Measurements from ENCODE around the gene GSPT2. TPM values are rescaled to one million over a fixed set of nuclear protein-coding genes. Genes with fewer than 3 reads are reported as not detected.
"Not testable (repeated sequence)": the region's sequence is repeated elsewhere in the genome, so short reads cannot be mapped to it uniquely, and the experiment has no call there.

Gene GSPT2
- total RNA-seq: 6.6 and 8.0 TPM in 2 replicates

GRCh38 chrX:51743179-51743957 is at the start of gene GSPT2:
TSS of gene GSPT2 (plus strand) at chrX:51743442. CDS start at chrX:51743627, 185 bp downstream.
- peak; percentile 71 for DNase-seq

GRCh38 chrX:51694254-51694653 is 49.0 kb upstream of the GSPT2 start:
- DNase-seq: no peak

- no peak for DNase-seq
Measured at GRCh38 chrX:51697397-51697796, 45.8 kb upstream of the GSPT2 start.

- not testable (repeated sequence) for DNase-seq
Measured at GRCh38 chrX:51710277-51711164, 32.7 kb upstream of the GSPT2 start, which contains the start of gene CENPVL1. TSS of gene CENPVL1 (plus strand) at chrX:51710512. CDS start at chrX:51710512, 0 bp downstream.

GRCh38 chrX:51712943-51713647 is 30.1 kb upstream of the GSPT2 start:
- DNase-seq: not testable (repeated sequence)

- no peak for DNase-seq
Measured at GRCh38 chrX:51728202-51728601, 15.0 kb upstream of the GSPT2 start.

- DNase-seq: no peak
Measured at GRCh38 chrX:51737091-51737490, 6.2 kb upstream of the GSPT2 start.

- DNase-seq: no peak
Measured at GRCh38 chrX:51742586-51742985, 656 bp upstream of the GSPT2 start.

GRCh38 chrX:51747671-51748070 is 4.4 kb downstream of the GSPT2 start:
- DNase-seq: no peak

GRCh38 chrX:51759055-51759839 is 16.0 kb downstream of the GSPT2 start:
- DNase-seq: no peak

GRCh38 chrX:51760657-51761056 is 17.4 kb downstream of the GSPT2 start:
- no peak for DNase-seq

GRCh38 chrX:51766546-51766945 is 23.3 kb downstream of the GSPT2 start:
- no peak for DNase-seq

GRCh38 chrX:51776851-51777250 is 33.6 kb downstream of the GSPT2 start:
- DNase-seq: no peak

- no peak for DNase-seq
Measured at GRCh38 chrX:51779306-51779705, 36.1 kb downstream of the GSPT2 start.

- DNase-seq: no peak
Measured at GRCh38 chrX:51795136-51795535, 51.9 kb downstream of the GSPT2 start.

Other genes starting within 250 kb of the GSPT2 start
- gene NUDT11, start 246.8 kb upstream of the GSPT2 start, total RNA-seq: 0.51 and 0.74 TPM in 2 replicates
- gene CENPVL3, start 124.5 kb upstream of the GSPT2 start, total RNA-seq: not detected in 2 replicates
- not detected in 2 replicates for gene CENPVL2, start 60.6 kb upstream of the GSPT2 start, total RNA-seq
- not detected in 2 replicates for gene CENPVL1, start 32.9 kb upstream of the GSPT2 start, total RNA-seq
- 64.3 and 82.4 TPM in 2 replicates for gene MAGED1, start 150.2 kb downstream of the GSPT2 start, total RNA-seq